Ishikawa (cell line): ENCODE results near the gene CHD5.

Source experiments
- CEBPB ChIP-seq: IDR thresholded peaks from 2 replicates; pipeline ENCODE4 v1.6.1; 2012
- CREB1 ChIP-seq: IDR thresholded peaks from 2 replicates; pipeline ENCODE4 v1.6.1; 2012; ENCODE audit warnings: low read depth
- EGR1 ChIP-seq: IDR thresholded peaks from 2 replicates; pipeline ENCODE4 v1.6.1; 2012
- EP300 ChIP-seq: IDR thresholded peaks from 2 replicates; pipeline ENCODE4 v1.6.1; 2012; ENCODE audit warnings: borderline replicate concordance
- FOXM1 ChIP-seq: IDR thresholded peaks from 2 replicates; pipeline ENCODE4 v1.6.1; 2012; ENCODE audit warnings: low read depth, borderline replicate concordance
- MAX ChIP-seq: IDR thresholded peaks from 2 replicates; pipeline ENCODE4 v1.6.1; 2012
- NFIC ChIP-seq: IDR thresholded peaks from 2 replicates; pipeline ENCODE4 v1.6.1; 2012
- RAD21 ChIP-seq: IDR thresholded peaks from 2 replicates; pipeline ENCODE4 v1.6.1; 2012; ENCODE audit warnings: low read depth
- REST ChIP-seq: IDR thresholded peaks from 2 replicates; pipeline ENCODE4 v1.6.1; 2012; ENCODE audit warnings: low read depth, mild to moderate bottlenecking
- TAF1 ChIP-seq: IDR thresholded peaks from 2 replicates; pipeline ENCODE4 v1.6.1; 2012; ENCODE audit warnings: low read depth, mild to moderate bottlenecking
- TCF12 ChIP-seq: IDR thresholded peaks from 2 replicates; pipeline ENCODE4 v1.6.1; 2012; ENCODE audit warnings: low read depth
- TEAD4 ChIP-seq: IDR thresholded peaks from 2 replicates; pipeline ENCODE4 v1.6.1; 2012
- USF1 ChIP-seq: IDR thresholded peaks from 2 replicates; pipeline ENCODE4 v1.6.1; 2012
- YY1 ChIP-seq: IDR thresholded peaks from 2 replicates; pipeline ENCODE4 v1.6.1; 2012; ENCODE audit warnings: low read depth
- ZBTB7A ChIP-seq: IDR thresholded peaks from 2 replicates; pipeline ENCODE4 v1.6.1; 2012; ENCODE audit warnings: low read depth

CHD5 gene

GRCh38 chr1:6103111-6103853 lies 76.8 kb downstream of the CHD5 start:
- TF ChIP-seq EP300 (no peak), USF1 (no peak), RAD21 (no peak)

DNA sequence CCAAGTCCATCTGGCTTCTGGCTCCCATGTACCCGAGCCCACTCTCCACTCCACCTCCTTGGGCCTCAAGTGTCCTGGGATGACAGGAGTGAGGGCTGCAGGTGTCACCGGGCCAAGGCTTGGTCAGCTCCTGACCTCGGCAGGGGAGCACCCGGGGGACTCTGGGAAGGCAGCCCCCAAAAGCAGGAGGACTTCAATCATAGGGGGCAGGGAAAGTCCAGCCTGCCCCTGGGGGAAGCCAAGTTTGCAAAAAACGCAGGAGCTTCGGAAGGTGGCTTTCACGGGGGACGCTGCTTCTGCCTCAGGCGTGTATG lies 77.6 kb downstream of the CHD5 start:
- TF ChIP-seq ZBTB7A, result no peak
- no peak for TF ChIP-seq RAD21
- TF ChIP-seq TEAD4, result no peak
- no peak for TF ChIP-seq TCF12
- no peak for TF ChIP-seq CEBPB
- no peak for TF ChIP-seq EP300
- no peak for TF ChIP-seq EGR1
- no peak for TF ChIP-seq TAF1
- TF ChIP-seq NFIC, result no peak
- TF ChIP-seq MAX, result no peak
- TF ChIP-seq YY1, result no peak
- no peak for TF ChIP-seq CREB1
- TF ChIP-seq FOXM1, result no peak
- no peak for TF ChIP-seq USF1
- TF ChIP-seq REST, result no peak

- no peak for TF ChIP-seq MAX
These were observed 78.1 kb downstream of the CHD5 start for GRCh38 chr1:6101826-6102531.

GRCh38 chr1:6100861-6101783 lies 79.0 kb downstream of the CHD5 start:
- TF ChIP-seq CEBPB (no peak), TEAD4 (no peak), TCF12 (no peak), YY1 (no peak), REST (no peak), ZBTB7A (no peak), MAX (no peak), TAF1 (no peak), EP300 (no peak), FOXM1 (no peak), NFIC (no peak), CREB1 (no peak), USF1 (no peak)
